ENCODE results near the gene AMBP. TPM values are rescaled to one million over a fixed set of nuclear protein-coding genes. Genes with fewer than 3 reads are reported as not detected.

AMBP gene
- total RNA-seq, 1 donor from 2014 or later = not detected

DNA sequence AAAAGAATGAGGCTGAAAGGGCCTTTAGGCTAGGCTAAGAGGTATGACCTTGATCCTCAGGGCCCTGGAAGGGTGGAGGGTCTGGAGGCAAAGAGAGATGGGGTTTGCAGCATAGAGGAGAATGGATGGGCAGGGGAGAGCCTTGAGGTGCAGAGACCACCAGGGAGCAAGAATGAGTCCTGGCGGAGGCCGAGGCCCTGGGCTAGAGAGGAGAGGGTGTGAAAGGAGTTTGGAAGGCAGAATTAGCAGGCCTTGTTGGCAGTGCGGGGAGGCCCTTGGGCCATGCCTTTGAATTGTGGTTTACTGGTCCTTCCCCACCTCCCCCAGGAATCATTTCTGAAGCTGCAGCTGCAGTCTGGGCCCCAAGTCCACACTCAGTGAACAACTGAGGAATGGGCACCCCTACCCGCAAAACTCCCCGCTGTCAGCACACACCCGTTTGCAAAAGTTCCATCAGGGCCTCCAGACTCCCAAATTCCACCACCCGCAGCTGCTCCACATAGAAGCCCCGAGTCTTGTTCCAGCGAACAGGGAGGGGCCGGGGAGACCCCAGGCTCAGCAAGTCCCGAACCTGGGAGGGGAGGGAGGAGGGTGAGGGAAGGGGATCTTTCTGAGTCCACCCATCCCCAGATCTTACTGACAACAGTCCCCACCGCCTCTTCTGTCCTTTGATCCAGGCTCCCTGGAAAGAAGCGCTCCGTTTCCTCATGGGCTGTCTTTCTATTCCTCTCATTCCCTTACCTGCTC is 18.9 kb upstream of the AMBP start:
- DNase-seq (ENCODE audit: low read depth) = no peak
- TF ChIP-seq CTCF (conservative IDR thresholded peaks at IDR 0.05; ENCODE audit: low read depth, low read length) = no peak
- H3K4me3 ChIP-seq (ENCODE audit: low read depth, low read length) = peak overlapping the region; percentile 79

DNA sequence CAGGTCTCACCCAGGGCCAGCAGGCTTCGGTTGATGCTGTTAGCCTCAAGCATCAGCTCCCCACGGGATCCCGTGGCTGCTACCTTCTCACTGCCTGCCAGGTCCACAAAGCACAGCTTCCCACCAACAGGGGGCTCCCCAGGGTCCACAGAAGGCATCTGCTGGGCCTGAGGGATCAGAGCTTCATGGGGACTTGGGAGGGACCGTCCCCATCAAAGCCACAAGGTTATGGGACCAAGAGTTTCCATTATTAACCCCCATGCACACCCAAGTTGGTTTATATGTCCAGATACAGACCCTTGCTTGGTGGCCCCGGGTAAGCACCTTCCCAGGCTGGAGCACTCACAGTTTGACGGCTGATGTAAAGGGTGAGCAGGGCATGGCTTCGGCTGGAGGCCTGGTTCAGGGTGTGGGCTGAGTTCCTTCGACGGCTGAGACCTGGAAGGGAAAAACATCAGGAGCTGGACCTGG is 18.0 kb upstream of the AMBP start:
- peak; percentile 47 for TF ChIP-seq CTCF (conservative IDR thresholded peaks at IDR 0.05; ENCODE audit: low read depth, low read length)
- no peak overlapping the region for H3K4me3 ChIP-seq (ENCODE audit: low read depth, low read length)
- DNase-seq (ENCODE audit: low read depth) = no peak

DNA sequence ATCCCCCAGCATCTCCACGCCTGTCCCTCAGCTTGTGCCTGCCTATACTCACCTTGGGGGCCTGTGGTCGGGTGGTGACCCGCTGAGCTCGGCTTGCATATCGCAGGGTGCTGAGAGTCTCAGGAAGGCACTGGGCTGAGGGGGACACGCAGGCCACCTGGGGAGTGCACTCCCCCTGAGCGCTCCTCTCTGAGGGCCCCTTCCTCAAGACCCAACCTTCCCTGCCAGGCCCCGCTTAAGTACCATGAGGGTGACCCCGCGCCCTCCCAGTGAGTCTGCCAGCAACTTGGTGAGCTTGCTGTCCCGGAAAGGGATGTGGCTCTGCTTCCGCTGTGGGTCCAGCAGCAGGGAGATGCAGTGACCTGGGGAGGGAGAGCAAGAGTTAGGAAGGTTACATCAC is 16.9 kb upstream of the AMBP start:
- H3K4me3 ChIP-seq (ENCODE audit: low read depth, low read length) = no peak overlapping the region
- DNase-seq (ENCODE audit: low read depth) = no peak
- TF ChIP-seq CTCF (conservative IDR thresholded peaks at IDR 0.05; ENCODE audit: low read depth, low read length) = no peak

DNA sequence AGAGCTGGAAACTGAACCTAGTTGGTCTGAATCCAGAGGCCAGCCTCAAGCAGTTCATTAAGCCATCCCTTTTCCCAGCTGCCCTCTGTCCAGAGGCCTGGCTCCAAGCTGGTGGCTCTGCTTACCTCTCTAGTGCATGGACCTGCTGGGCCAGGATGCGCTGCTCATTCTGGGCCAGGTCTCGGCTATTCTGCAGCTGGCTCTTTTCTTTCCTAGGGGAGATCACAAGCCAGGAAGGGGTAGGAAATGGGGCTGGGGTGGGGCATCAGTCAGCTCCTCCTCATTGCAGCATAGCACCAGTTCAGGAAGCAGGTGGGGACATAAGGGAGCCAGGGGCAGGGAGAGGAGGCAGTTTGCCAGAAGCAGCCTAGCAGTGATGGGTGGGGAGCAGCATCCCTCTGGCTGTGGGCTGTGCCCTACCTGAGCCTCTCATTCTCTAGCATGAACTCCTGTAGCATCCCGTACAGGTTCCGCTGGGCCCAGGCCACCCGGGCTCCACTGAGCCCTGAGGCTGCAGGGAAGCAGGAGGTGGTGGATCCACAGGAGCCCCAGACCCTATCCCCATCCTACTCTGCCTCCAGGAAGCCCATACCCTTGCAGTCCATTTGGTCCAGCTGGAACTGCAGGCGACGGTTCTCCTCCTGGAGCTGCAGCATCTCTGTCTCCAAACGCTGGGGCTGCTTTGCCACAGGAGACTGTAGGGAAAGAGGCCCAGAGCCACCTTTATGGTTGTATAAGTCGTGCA is 15.8 kb upstream of the AMBP start:
- DNase-seq (ENCODE audit: low read depth) = no peak
- TF ChIP-seq CTCF (conservative IDR thresholded peaks at IDR 0.05; ENCODE audit: low read depth, low read length) = no peak
- H3K4me3 ChIP-seq (ENCODE audit: low read depth, low read length) = no peak overlapping the region

DNA sequence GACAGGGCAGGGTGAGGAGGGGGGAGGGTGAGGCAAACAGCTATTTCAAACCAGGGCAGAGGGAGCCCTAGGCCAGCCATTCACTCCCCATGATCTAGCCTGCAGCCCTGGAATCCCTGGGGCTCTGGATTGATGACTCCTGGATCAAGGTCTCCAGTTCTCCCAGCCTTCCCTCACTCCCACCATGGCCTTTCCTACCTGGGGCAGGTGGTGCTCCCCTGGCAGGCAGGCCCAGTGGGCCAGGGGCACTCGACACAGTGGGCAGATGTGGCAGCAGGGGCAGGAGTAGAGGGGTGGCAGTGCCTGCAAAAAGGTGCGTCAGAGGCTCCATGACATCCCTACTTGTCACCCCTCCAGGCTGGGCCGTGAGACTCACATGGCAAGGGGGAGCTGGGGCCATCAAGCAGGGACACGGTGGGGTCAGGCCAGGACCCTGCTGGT is 15.0 kb upstream of the AMBP start:
- no peak overlapping the region for H3K4me3 ChIP-seq (ENCODE audit: low read depth, low read length)
- DNase-seq (ENCODE audit: low read depth) = no peak
- no peak for TF ChIP-seq CTCF (conservative IDR thresholded peaks at IDR 0.05; ENCODE audit: low read depth, low read length)

DNA sequence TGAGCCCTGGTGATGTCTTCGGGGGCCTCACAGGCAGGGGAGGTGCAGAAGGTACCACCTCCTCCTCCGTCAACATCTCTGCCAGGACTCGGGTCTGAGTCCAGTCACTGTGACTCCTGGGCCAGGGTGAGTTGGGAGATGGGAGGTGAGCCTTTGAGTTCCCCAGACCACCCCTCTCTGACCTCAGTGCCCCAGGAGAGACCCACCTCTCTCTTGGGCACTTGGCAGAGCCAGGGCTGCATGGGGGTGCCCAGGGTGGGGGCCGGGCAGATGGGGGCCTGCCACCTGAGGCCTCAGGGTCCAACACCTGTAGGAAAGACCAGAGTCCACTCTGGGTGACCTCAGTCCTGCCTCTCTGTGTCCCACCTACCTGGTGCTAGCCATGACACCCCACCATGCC is 14.2 kb upstream of the AMBP start:
- DNase-seq (ENCODE audit: low read depth) = no peak
- TF ChIP-seq CTCF (conservative IDR thresholded peaks at IDR 0.05; ENCODE audit: low read depth, low read length) = no peak
- H3K4me3 ChIP-seq (ENCODE audit: low read depth, low read length) = no peak overlapping the region
